HepG2 (cell line): ENCODE data around the gene P2RY2. TPM values are rescaled to one million over a fixed set of nuclear protein-coding genes. Genes with fewer than 3 reads are reported as not detected.

Experiments used
- ATAC-seq: fragments of 200-7000 bp; cut with Tn5 transposase; 3 replicates; pipeline ENCODE4 v1.9.1; 2020; ENCODE audit warnings: mild to moderate bottlenecking, moderate library complexity
- BruUV-seq: library from RNA; stranded (reverse); fragments of 400-500 nt; replicated peaks from 2 replicates; lab custom pipeline; 2021; lab: Mats Ljungman, UMichigan
- CTCF ChIA-PET: fragments of 300-600 bp; formaldehyde crosslinking; extraction: SDS; loops from one replicate; lab custom pipeline; 2021; ENCODE audit warnings: low total read pairs, inconsistent platforms, low intra/inter-chr PET ratio; lab: Yijun Ruan, JAX
- POLR2A ChIA-PET: fragments of 350-600 bp; sonication (Branson Sonifier 250); formaldehyde crosslinking; loops from one replicate; lab custom pipeline; 2020; ENCODE audit warnings: antibody characterized with exemption, inconsistent platforms; lab: Yijun Ruan, JAX
- DNase-seq: peaks from one replicate; pipeline ENCODE4 v3.0.0-alpha.2; 2015; ENCODE audit warnings: low spot score
- FAIRE-seq: peaks from 3 replicates; lab custom pipeline; 2011; peaks lifted over from hg19 to GRCh38; lab: Jason Lieb, UNC
- H2AFZ ChIP-seq: one replicate; pipeline ENCODE4 v1.6.1; 2011; ENCODE audit warnings: low read length, inconsistent platforms
- H3K27ac ChIP-seq: fragments of 300-600 bp; 3 replicates; pipeline ENCODE4 v1.8.0; 2011; ENCODE audit warnings: mixed run types, mild to moderate bottlenecking, mixed read lengths, low read length, inconsistent platforms; ENCODE audit not compliant: insufficient read depth; ENCODE audit errors: extremely low read length
- H3K27me3 ChIP-seq, 2 experiments: fragments of 200-600 bp in 1 of 2; 2 replicates in 1 of 2; 3 replicates in 1 of 2; pipeline versions ENCODE4 v1.6.0 to v1.8.0; 2011; ENCODE audit warnings: low read length in 2 of 2, mild to moderate bottlenecking in 2 of 2, moderate library complexity in 2 of 2, inconsistent platforms in 1 of 2; ENCODE audit not compliant: insufficient read depth in 2 of 2, control insufficient read depth in 1 of 2
- H3K36me3 ChIP-seq, 2 experiments: fragments of 200-600 bp in 1 of 2; replicated peaks in 1 of 2; 2 replicates in 1 of 2; 3 replicates in 1 of 2; pipeline versions ENCODE4 v1.5.1 to v1.8.0; 2011; ENCODE audit warnings: low read length in 2 of 2, inconsistent platforms in 1 of 2; ENCODE audit not compliant: insufficient read depth in 2 of 2, control insufficient read depth in 1 of 2
- H3K4me1 ChIP-seq: 2 replicates; pipeline ENCODE4 v1.5.1; 2012; ENCODE audit warnings: low read length, inconsistent platforms; ENCODE audit not compliant: insufficient read depth
- H3K4me2 ChIP-seq: 2 replicates; pipeline ENCODE4 v1.6.0; 2011; ENCODE audit warnings: low read depth, low read length, inconsistent platforms
- H3K4me3 ChIP-seq, 3 experiments: fragments of 200-600 bp in 1 of 3; sonication (generic), shearing (Covaris generic) in 1 of 3; replicated peaks in 1 of 3; 2 replicates each; pipeline ENCODE4 v1.5.1; 2011 to 2016; ENCODE audit warnings: low read length in 3 of 3, inconsistent platforms in 2 of 3, low read depth in 2 of 3, mild to moderate bottlenecking in 2 of 3, control low read depth in 1 of 3, mixed read lengths in 1 of 3; ENCODE audit not compliant: insufficient read depth in 1 of 3
- H3K79me2 ChIP-seq: one replicate; pipeline ENCODE4 v1.6.1; 2011; ENCODE audit warnings: low read length, inconsistent platforms; ENCODE audit not compliant: insufficient read depth
- H3K9ac ChIP-seq: 2 replicates; pipeline ENCODE4 v1.6.0; 2011; ENCODE audit warnings: mild to moderate bottlenecking, low read depth, low read length, inconsistent platforms; ENCODE audit not compliant: insufficient read depth
- H3K9me3 ChIP-seq: 2 replicates; pipeline ENCODE4 v1.5.1; 2012; ENCODE audit warnings: mild to moderate bottlenecking, low read length
- H4K20me1 ChIP-seq: 2 replicates; pipeline ENCODE4 v1.6.0; 2011; ENCODE audit warnings: inconsistent platforms, mild to moderate bottlenecking, low read length, moderate library complexity; ENCODE audit not compliant: insufficient read depth
- PHF20 ChIP-seq: sonication (generic); formaldehyde crosslinking; IDR thresholded peaks from 2 replicates; pipeline ENCODE4 v1.5.0; 2020; ENCODE audit warnings: mild to moderate bottlenecking, missing genetic modification reagents
- TEAD2 ChIP-seq: sonication (generic); formaldehyde crosslinking; IDR thresholded peaks from 2 replicates; pipeline ENCODE4 v1.9.0; 2021; ENCODE audit warnings: missing genetic modification reagents
- ZFP82 ChIP-seq: sonication (generic); formaldehyde crosslinking; IDR thresholded peaks from 2 replicates; pipeline ENCODE4 v1.5.1; 2020; ENCODE audit warnings: mild to moderate bottlenecking, missing genetic modification reagents, borderline replicate concordance
- ZNF326 ChIP-seq: sonication (generic); formaldehyde crosslinking; IDR thresholded peaks from 2 replicates; pipeline ENCODE4 v1.4.0; 2020; ENCODE audit warnings: missing genetic modification reagents, borderline replicate concordance
- WGBS: methylation state at CpG from one replicate; pipeline ENCODE4 v1.1.6; 2017; ENCODE audit warnings: low lambda C conversion rate; 5-methylcytosine and 5-hydroxymethylcytosine counted together
- in situ Hi-C: cut with HindIII; loops from 2 replicates; pipeline ENCODE4 v1.10.0; 2017; ENCODE audit warnings: low pct_unique_long_range_greater_than_20kb; ENCODE audit not compliant: extremely low pct_ligation_motif_present
- intact Hi-C: fragments of 100-400 bp; cut with micrococcal nuclease; formaldehyde crosslinking; loops from one replicate; pipeline ENCODE4 v1.10.0; 2022; ENCODE audit not compliant: unreplicated experiment
- polyA plus RNA-seq, 8 experiments: library from polyadenylated mRNA; depleted of rRNA in 3 of 8; stranded (reverse) in 7 of 8; unstranded in 1 of 8; fragments of >200 nt; fragmentation: Illumina TruSeq in 4 of 8; extraction: Trizol in 4 of 8; gene quantifications; 2 replicates each; pipeline versions ENCODE4 v1.2.1 to v1.2.3, GENCODE V29; 2011 to 2016; ENCODE audit warnings: low read depth in 4 of 8, missing spikeins in 1 of 8, mixed read lengths in 1 of 8; ENCODE audit not compliant: insufficient read depth in 1 of 8
- total RNA-seq, 5 experiments: library from RNA; depleted of rRNA; stranded (reverse); fragments of >200 nt; fragmentation: Illumina TruSeq; extraction: Trizol; gene quantifications; 2 replicates each; pipeline ENCODE4 v1.2.3, GENCODE V29; 2016; ENCODE audit warnings: low read depth in 1 of 5
- TF ChIP-seq, protein P1 (sequence below): sonication (generic); IDR thresholded peaks from 2 replicates; pipeline ENCODE4 v1.6.1; 2016; ENCODE audit warnings: low read depth, borderline replicate concordance
- TF ChIP-seq, protein P2 (sequence below): sonication (generic); formaldehyde crosslinking; IDR thresholded peaks from 2 replicates; pipeline ENCODE4 v1.4.0; 2020; ENCODE audit warnings: missing genetic modification reagents, borderline replicate concordance
- TF ChIP-seq, protein P3 (sequence below): sonication (generic); formaldehyde crosslinking; IDR thresholded peaks from 2 replicates; pipeline ENCODE4 v1.4.0; 2020; ENCODE audit warnings: mild to moderate bottlenecking, missing genetic modification reagents

The P2RY2 gene
- total and polyA plus RNA-seq, 2 of the 13 experiments (the other 11 are each of a cell fraction or from before 2014, with no cell fraction given) = 0.95 to 3.1 TPM

DNA sequence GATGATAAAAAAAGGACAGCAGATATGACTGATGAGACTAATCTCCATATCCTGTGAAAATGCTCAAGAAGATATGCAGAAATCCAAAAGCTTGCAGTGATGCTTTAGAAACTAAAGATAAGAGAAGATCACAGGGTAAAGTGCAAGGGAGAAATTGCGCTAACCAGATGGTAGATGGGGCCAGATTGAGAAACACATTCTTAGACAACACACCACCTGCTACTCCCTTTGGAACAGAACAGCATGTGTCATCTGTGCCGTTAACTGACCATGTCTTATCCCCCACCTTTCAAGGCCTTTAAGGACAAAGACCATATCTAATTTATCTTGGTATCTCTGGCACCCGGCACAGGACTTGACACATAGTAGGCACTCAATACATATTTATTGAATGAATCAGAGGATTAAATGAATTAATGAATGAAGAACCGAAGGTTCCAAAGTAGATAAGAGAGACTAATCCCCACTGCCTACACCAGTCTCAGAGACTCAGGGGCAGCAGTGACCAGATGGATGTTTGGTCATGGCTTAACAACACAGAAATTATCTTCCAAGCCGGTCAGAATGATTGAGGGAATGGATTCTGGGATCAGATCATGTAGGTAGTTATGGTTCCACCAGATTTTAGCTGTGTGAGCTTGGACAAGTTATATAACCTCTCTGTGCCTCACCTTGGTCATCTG is 12.3 kb upstream of the P2RY2 start (continued):
- TF ChIP-seq, protein P1, sequence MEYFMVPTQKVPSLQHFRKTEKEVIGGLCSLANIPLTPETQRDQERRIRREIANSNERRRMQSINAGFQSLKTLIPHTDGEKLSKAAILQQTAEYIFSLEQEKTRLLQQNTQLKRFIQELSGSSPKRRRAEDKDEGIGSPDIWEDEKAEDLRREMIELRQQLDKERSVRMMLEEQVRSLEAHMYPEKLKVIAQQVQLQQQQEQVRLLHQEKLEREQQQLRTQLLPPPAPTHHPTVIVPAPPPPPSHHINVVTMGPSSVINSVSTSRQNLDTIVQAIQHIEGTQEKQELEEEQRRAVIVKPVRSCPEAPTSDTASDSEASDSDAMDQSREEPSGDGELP = no peak
- TF ChIP-seq ZNF326 (CRISPR knock-in tag) = no peak

DNA sequence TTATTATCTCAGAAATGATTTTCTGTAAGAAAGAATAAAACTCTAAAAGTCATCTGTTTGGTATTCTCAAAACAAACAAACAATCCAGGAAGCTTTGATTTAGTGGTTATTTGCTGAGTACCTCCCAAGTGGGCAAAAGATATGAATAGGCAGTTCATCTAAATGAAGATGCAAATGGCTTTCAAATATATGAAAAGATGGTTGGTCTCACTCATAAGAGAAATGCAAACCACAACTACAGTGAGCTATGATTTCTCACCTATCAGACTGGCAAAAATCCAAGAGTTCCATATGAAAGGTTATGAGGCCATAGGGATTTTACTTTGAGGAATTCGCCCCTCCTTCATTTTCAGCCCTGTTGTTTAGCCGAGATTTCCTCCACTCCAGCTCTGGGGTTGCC is 11.3 kb upstream of the P2RY2 start:
- in situ Hi-C loops (no loop called here), intact Hi-C loops (no loop called here)
- FAIRE-seq (no peak), ATAC-seq (no peak), DNase-seq (no peak)
- no peaks in the 10 kb centered on the region for H3K36me3 ChIP-seq
- no peak overlapping the region for H3K4me2 ChIP-seq
- no peak overlapping the region for H3K27ac ChIP-seq
- ChIA-PET CTCF (no interaction called here), POLR2A (no interaction called here)
- H3K27me3 ChIP-seq = no peaks in the 10 kb centered on the region; a peak in 1 of 5 replicates
- H4K20me1 ChIP-seq = no peaks in the 10 kb centered on the region
- 22% methylated on average over 2 of the region's 2 CpGs for WGBS
- BruUV-seq = no TSS peak
- no peak overlapping the region for H3K9ac ChIP-seq
- H3K4me1 ChIP-seq = peaks cover 30% of the 10 kb centered on the region
- H3K4me3 ChIP-seq = no peak overlapping the region
- H2AFZ ChIP-seq = no peak overlapping the region
- H3K9me3 ChIP-seq = no peaks in the 10 kb centered on the region
- no peaks in the 10 kb centered on the region for H3K79me2 ChIP-seq
- TF ChIP-seq, protein P2, sequence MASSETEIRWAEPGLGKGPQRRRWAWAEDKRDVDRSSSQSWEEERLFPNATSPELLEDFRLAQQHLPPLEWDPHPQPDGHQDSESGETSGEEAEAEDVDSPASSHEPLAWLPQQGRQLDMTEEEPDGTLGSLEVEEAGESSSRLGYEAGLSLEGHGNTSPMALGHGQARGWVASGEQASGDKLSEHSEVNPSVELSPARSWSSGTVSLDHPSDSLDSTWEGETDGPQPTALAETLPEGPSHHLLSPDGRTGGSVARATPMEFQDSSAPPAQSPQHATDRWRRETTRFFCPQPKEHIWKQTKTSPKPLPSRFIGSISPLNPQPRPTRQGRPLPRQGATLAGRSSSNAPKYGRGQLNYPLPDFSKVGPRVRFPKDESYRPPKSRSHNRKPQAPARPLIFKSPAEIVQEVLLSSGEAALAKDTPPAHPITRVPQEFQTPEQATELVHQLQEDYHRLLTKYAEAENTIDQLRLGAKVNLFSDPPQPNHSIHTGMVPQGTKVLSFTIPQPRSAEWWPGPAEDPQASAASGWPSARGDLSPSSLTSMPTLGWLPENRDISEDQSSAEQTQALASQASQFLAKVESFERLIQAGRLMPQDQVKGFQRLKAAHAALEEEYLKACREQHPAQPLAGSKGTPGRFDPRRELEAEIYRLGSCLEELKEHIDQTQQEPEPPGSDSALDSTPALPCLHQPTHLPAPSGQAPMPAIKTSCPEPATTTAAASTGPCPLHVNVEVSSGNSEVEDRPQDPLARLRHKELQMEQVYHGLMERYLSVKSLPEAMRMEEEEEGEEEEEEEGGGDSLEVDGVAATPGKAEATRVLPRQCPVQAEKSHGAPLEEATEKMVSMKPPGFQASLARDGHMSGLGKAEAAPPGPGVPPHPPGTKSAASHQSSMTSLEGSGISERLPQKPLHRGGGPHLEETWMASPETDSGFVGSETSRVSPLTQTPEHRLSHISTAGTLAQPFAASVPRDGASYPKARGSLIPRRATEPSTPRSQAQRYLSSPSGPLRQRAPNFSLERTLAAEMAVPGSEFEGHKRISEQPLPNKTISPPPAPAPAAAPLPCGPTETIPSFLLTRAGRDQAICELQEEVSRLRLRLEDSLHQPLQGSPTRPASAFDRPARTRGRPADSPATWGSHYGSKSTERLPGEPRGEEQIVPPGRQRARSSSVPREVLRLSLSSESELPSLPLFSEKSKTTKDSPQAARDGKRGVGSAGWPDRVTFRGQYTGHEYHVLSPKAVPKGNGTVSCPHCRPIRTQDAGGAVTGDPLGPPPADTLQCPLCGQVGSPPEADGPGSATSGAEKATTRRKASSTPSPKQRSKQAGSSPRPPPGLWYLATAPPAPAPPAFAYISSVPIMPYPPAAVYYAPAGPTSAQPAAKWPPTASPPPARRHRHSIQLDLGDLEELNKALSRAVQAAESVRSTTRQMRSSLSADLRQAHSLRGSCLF (CRISPR knock-in tag) = no peak
- TF ChIP-seq PHF20 (CRISPR knock-in tag) (no peak), TEAD2 (CRISPR knock-in tag) (no peak), ZFP82 (no peak)
- TF ChIP-seq, protein P3, sequence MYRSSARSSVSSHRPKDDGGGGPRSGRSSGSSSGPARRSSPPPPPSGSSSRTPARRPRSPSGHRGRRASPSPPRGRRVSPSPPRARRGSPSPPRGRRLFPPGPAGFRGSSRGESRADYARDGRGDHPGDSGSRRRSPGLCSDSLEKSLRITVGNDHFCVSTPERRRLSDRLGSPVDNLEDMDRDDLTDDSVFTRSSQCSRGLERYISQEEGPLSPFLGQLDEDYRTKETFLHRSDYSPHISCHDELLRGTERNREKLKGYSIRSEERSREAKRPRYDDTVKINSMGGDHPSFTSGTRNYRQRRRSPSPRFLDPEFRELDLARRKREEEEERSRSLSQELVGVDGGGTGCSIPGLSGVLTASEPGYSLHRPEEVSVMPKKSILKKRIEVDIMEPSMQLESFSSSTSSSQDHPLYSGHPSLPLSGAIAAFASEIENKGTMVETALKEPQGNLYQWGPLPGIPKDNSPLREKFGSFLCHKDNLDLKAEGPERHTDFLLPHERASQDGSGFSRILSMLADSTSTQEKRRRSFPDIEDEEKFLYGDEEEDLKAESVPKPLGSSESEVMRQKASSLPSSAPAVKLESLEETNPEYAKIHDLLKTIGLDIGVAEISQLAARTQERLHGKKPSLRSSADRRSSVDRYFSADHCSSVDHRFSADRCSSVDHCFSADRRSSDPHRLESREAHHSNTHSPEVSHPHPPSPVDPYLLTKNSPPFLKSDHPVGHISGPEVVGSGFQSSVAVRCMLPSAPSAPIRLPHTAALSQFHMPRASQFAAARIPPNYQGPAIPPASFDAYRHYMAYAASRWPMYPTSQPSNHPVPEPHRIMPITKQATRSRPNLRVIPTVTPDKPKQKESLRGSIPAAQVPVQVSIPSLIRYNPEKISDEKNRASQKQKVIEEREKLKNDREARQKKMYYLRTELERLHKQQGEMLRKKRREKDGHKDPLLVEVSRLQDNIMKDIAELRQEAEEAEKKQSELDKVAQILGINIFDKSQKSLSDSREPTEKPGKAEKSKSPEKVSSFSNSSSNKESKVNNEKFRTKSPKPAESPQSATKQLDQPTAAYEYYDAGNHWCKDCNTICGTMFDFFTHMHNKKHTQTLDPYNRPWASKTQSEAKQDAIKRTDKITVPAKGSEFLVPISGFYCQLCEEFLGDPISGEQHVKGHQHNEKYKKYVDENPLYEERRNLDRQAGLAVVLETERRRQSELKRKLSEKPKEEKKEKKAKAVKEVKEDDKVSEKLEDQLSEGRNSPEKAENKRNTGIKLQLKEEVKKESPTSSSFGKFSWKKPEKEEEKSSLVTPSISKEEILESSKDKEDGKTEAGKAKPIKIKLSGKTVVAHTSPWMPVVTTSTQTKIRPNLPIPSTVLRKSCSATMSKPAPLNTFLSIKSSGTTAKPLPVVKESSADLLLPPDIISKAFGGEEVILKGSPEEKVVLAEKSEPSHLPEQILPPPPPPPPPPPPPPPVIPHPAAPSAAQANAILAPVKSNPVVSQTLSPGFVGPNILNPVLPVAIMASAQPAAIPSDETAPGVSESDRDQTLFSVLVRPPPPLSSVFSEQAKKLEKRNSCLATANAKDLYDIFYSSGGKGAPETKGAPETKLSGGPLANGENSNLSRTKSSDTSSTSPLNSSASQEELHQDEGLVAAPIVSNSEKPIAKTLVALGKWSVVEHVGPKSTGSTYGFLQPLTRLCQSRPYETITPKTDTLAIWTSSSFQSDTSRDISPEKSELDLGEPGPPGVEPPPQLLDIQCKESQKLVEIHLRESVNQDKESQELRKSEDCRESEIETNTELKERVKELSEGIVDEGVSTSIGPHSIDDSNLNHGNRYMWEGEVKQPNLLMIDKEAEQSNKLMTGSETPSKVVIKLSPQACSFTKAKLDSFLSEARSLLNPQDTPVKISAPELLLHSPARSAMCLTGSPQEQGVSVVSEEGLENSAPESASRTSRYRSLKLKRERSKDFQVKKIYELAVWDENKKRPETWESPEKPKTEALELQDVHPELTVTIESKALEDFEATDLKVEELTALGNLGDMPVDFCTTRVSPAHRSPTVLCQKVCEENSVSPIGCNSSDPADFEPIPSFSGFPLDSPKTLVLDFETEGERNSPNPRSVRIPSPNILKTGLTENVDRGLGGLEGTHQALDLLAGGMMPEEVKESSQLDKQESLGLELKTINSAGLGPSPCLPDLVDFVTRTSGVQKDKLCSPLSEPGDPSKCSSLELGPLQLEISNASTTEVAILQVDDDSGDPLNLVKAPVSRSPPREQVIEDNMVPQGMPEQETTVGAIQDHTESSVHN (CRISPR knock-in tag) = no peak
